ENCODE measurements around the gene DST.

DNA sequence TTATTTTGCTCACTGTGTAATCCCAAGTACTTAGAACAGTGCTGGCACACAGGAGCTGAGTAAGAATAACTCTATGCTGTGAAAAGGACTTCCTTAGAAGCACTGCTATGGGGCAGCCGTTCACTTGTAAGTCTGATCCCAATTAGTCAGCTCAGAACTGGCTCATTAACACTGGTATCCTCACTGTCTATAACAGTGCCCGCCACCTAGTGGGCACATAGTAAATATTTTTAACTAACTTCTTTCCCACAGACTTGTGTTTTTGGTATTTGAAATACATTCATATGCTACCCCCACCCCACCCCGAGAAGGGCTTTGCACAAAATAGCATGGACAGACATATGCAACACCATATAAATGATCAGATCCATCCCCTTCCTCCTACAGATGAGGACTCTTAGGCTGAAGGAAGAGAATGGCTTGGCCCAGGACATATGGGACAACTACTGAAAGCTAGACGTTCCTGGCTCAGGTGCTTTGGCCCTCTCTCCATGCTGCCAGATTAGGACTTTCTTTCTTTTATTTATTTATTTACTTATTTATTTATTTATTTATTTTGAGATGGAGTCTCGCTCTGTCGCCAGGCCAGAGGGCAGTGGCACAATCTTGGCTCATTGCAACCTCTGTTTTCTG is 47.1 kb downstream of the DST start:
- TF ChIP-seq CTCF (conservative IDR thresholded peaks at IDR 0.05; ENCODE audit: low read depth, low read length) (peak; percentile 81), EZH2 (IDR thresholded peaks at IDR 0.05; ENCODE audit: borderline replicate concordance, low read depth, low read length, poor library complexity, severe bottlenecking) (no peak)
